Neural cell (in vitro differentiated cells): ENCODE results near the gene GRID1. TPM values are rescaled to one million over a fixed set of nuclear protein-coding genes. Genes with fewer than 3 reads are reported as not detected.

Source experiments
- H2AFZ ChIP-seq: fragments of 200-600, 300-800 bp; sonication (generic), shearing (Covaris generic); 2 replicates; pipeline ENCODE4 v1.6.0; 2014; ENCODE audit warnings: low read depth, mild to moderate bottlenecking, antibody characterized with exemption, low read length, moderate library complexity
- H3F3A ChIP-seq: fragments of 200-600 bp; shearing (Covaris generic); 2 replicates; pipeline ENCODE4 v1.6.1; 2016; ENCODE audit warnings: mild to moderate bottlenecking, moderate library complexity, mixed read lengths, antibody characterized with exemption, low read length; ENCODE audit not compliant: insufficient read depth, poor library complexity, severe bottlenecking
- H3K27ac ChIP-seq: fragments of 200-600, 300-800 bp; sonication (generic), shearing (Covaris generic); 2 replicates; pipeline ENCODE4 v1.5.1; 2014; ENCODE audit warnings: mild to moderate bottlenecking, low read length, moderate library complexity
- H3K27me3 ChIP-seq: fragments of 300-800, 200-600 bp; sonication (generic), shearing (Covaris generic); 2 replicates; pipeline ENCODE4 v1.6.0; 2014; ENCODE audit warnings: mild to moderate bottlenecking, low read depth, low read length, moderate library complexity; ENCODE audit not compliant: insufficient read depth
- H3K36me3 ChIP-seq: fragments of 300-800, 200-600 bp; sonication (generic), shearing (Covaris generic); 2 replicates; pipeline ENCODE4 v1.5.1; 2014; ENCODE audit warnings: mild to moderate bottlenecking, antibody characterized with exemption, low read length, moderate library complexity; ENCODE audit not compliant: insufficient read depth
- H3K4me2 ChIP-seq: fragments of 300-800, 200-600 bp; sonication (generic), shearing (Covaris generic); 2 replicates; pipeline ENCODE4 v1.6.0; 2014; ENCODE audit warnings: mild to moderate bottlenecking, low read length
- H3K4me3 ChIP-seq: fragments of 300-800, 200-600 bp; sonication (generic), shearing (Covaris generic); 2 replicates; pipeline ENCODE4 v1.5.1; 2014; ENCODE audit warnings: mild to moderate bottlenecking, low read length, moderate library complexity
- H3K79me2 ChIP-seq: fragments of 200-600 bp; shearing (Covaris generic); replicated peaks from 2 replicates; pipeline ENCODE4 v1.6.0; 2014; ENCODE audit warnings: mild to moderate bottlenecking, low read length, moderate library complexity; ENCODE audit not compliant: insufficient read depth
- H3K9ac ChIP-seq: fragments of 300-800, 200-600 bp; sonication (generic), shearing (Covaris generic); 2 replicates; pipeline ENCODE4 v1.6.1; 2016; ENCODE audit warnings: mild to moderate bottlenecking, low read length, mixed read lengths
- H3K9me2 ChIP-seq: fragments of 200-600 bp; shearing (Covaris generic); 2 replicates; pipeline ENCODE4 v1.6.1; 2016; ENCODE audit warnings: mild to moderate bottlenecking, low read length, mixed read lengths; ENCODE audit not compliant: insufficient read depth
- H3K9me3 ChIP-seq: fragments of 200-600, 300-800 bp; sonication (generic), shearing (Covaris generic); 2 replicates; pipeline ENCODE4 v1.6.1; 2016; ENCODE audit warnings: mild to moderate bottlenecking, mixed run types, low read length, moderate library complexity, mixed read lengths
- H4K20me1 ChIP-seq: fragments of 200-600 bp; shearing (Covaris generic); 2 replicates; pipeline ENCODE4 v1.6.1; 2016; ENCODE audit warnings: mild to moderate bottlenecking, mixed run types; ENCODE audit not compliant: insufficient read depth
- EP300 ChIP-seq: fragments of 450-650 bp; conservative IDR thresholded peaks from 2 replicates; pipeline ENCODE4 v1.6.1; 2014; ENCODE audit warnings: antibody characterized with exemption, mild to moderate bottlenecking, moderate library complexity; ENCODE audit not compliant: poor library complexity, severe bottlenecking
- EZH2 ChIP-seq: fragments of 200-600, 300-800 bp; shearing (Covaris generic), sonication (generic); IDR thresholded peaks from 2 replicates; pipeline ENCODE4 v1.6.1; 2014; ENCODE audit warnings: antibody characterized with exemption, low read length, borderline replicate concordance, mild to moderate bottlenecking; ENCODE audit not compliant: insufficient read depth, poor library complexity, severe bottlenecking
- MXI1 ChIP-seq: fragments of 450-650 bp; conservative IDR thresholded peaks from 2 replicates; pipeline ENCODE4 v1.6.1; 2014; ENCODE audit warnings: antibody characterized with exemption, mild to moderate bottlenecking; ENCODE audit not compliant: poor library complexity, severe bottlenecking
- POLR2AphosphoS5 ChIP-seq: IDR thresholded peaks from 2 replicates; pipeline ENCODE4 v1.6.1; 2012
- RAD21 ChIP-seq: fragments of 450-650 bp; conservative IDR thresholded peaks from 2 replicates; pipeline ENCODE4 v1.6.1; 2014; ENCODE audit warnings: antibody characterized with exemption, mild to moderate bottlenecking, moderate library complexity
- SMC3 ChIP-seq: fragments of 450-650 bp; conservative IDR thresholded peaks from 2 replicates; pipeline ENCODE4 v1.6.1; 2014; ENCODE audit warnings: antibody characterized with exemption, mild to moderate bottlenecking, moderate library complexity; ENCODE audit not compliant: poor library complexity
- TAF1 ChIP-seq: IDR thresholded peaks from 2 replicates; pipeline ENCODE4 v1.6.1; 2012; ENCODE audit warnings: low read depth
- polyA plus RNA-seq: library from polyadenylated mRNA; depleted of rRNA; stranded (reverse); fragments of >200 nt; gene quantifications from 2 replicates; pipeline ENCODE4 v1.2.3, GENCODE V29; 2014
- TF ChIP-seq, protein P1 (sequence below): IDR thresholded peaks from 2 replicates; pipeline ENCODE4 v1.6.1; 2012; ENCODE audit warnings: borderline replicate concordance
- TF ChIP-seq, protein P2 (sequence below): fragments of 450-650 bp; IDR thresholded peaks from 2 replicates; pipeline ENCODE4 v1.5.1; 2014; ENCODE audit warnings: antibody characterized with exemption, mild to moderate bottlenecking, moderate library complexity; ENCODE audit not compliant: poor library complexity, severe bottlenecking

Gene GRID1
- polyA plus RNA-seq, 1 donor from 2014 or later, result 7.3 TPM

DNA sequence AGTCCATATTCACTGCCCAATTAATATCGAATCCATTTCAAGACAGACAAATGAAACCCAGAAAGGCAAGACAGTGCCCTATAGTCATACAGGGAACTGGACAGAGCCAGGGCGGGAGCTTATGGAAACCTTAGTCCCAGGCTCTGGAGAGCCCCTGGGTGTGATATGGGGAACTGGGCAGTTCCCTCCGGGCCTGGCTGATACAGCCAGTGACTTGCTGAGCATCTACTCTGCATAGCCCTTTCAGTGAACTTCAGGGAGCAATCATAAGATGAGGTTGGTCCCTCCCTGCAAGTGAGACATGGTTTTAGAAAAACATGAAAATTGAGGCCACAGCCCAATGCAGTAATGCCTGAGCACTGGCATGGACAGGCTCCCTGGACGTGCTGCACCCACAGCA, 241.9 kb downstream of the GRID1 start:
- TF ChIP-seq POLR2AphosphoS5, result no peak
- TF ChIP-seq EP300, result no peak
- TF ChIP-seq, protein P1, sequence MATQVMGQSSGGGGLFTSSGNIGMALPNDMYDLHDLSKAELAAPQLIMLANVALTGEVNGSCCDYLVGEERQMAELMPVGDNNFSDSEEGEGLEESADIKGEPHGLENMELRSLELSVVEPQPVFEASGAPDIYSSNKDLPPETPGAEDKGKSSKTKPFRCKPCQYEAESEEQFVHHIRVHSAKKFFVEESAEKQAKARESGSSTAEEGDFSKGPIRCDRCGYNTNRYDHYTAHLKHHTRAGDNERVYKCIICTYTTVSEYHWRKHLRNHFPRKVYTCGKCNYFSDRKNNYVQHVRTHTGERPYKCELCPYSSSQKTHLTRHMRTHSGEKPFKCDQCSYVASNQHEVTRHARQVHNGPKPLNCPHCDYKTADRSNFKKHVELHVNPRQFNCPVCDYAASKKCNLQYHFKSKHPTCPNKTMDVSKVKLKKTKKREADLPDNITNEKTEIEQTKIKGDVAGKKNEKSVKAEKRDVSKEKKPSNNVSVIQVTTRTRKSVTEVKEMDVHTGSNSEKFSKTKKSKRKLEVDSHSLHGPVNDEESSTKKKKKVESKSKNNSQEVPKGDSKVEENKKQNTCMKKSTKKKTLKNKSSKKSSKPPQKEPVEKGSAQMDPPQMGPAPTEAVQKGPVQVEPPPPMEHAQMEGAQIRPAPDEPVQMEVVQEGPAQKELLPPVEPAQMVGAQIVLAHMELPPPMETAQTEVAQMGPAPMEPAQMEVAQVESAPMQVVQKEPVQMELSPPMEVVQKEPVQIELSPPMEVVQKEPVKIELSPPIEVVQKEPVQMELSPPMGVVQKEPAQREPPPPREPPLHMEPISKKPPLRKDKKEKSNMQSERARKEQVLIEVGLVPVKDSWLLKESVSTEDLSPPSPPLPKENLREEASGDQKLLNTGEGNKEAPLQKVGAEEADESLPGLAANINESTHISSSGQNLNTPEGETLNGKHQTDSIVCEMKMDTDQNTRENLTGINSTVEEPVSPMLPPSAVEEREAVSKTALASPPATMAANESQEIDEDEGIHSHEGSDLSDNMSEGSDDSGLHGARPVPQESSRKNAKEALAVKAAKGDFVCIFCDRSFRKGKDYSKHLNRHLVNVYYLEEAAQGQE, result no peak
- TF ChIP-seq EZH2, result no peak
- no peak for TF ChIP-seq MXI1
- TF ChIP-seq, protein P2, sequence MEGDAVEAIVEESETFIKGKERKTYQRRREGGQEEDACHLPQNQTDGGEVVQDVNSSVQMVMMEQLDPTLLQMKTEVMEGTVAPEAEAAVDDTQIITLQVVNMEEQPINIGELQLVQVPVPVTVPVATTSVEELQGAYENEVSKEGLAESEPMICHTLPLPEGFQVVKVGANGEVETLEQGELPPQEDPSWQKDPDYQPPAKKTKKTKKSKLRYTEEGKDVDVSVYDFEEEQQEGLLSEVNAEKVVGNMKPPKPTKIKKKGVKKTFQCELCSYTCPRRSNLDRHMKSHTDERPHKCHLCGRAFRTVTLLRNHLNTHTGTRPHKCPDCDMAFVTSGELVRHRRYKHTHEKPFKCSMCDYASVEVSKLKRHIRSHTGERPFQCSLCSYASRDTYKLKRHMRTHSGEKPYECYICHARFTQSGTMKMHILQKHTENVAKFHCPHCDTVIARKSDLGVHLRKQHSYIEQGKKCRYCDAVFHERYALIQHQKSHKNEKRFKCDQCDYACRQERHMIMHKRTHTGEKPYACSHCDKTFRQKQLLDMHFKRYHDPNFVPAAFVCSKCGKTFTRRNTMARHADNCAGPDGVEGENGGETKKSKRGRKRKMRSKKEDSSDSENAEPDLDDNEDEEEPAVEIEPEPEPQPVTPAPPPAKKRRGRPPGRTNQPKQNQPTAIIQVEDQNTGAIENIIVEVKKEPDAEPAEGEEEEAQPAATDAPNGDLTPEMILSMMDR, result no peak
- TF ChIP-seq TAF1, result no peak
- TF ChIP-seq RAD21, result no peak
- no peak for TF ChIP-seq SMC3
- no peaks in the 10 kb centered on the region for H4K20me1 ChIP-seq

DNA sequence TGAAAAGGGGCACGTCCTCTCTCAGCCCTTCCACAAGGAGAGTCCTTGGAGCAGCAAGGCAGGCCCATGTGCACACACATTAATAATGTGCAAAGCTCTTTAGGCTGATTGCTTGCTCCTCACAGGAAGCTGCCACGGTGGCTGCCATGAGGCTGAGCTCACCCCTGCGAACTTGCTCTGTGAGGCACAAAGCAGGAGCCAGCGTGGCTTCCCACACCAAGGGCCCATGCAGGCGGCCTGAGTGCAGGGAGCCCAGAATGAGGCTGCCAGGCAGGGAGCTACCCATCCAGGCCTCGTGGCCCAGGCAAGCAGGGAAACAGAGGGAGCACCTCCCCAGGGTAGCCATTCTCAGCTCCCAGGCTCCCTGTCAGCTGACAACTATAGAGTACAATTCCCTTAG, 242.9 kb downstream of the GRID1 start:
- H3K36me3 ChIP-seq, result no peaks in the 10 kb centered on the region
- no peaks in the 10 kb centered on the region for H3F3A ChIP-seq
- H4K20me1 ChIP-seq, result no peaks in the 10 kb centered on the region
- no peak overlapping the region for H3K4me2 ChIP-seq
- no peak overlapping the region for H3K9ac ChIP-seq
- no peak overlapping the region for H2AFZ ChIP-seq
- H3K9me2 ChIP-seq, result no peaks in the 10 kb centered on the region
- no peaks in the 10 kb centered on the region for H3K27me3 ChIP-seq
- no peak overlapping the region for H3K27ac ChIP-seq
- TF ChIP-seq RAD21 (no peak), TAF1 (no peak), EP300 (no peak), SMC3 (no peak), MXI1 (no peak), EZH2 (no peak), POLR2AphosphoS5 (no peak)
- TF ChIP-seq, protein P1, result no peak
- TF ChIP-seq, protein P2, result no peak
- H3K4me3 ChIP-seq, result no peak overlapping the region
- H3K79me2 ChIP-seq, result no peaks in the 10 kb centered on the region
- no peaks in the 10 kb centered on the region for H3K9me3 ChIP-seq

More for the DNA sequence above, 241.9 kb downstream of the GRID1 start:
- no peak overlapping the region for H2AFZ ChIP-seq
- H3K79me2 ChIP-seq, result no peaks in the 10 kb centered on the region
- no peaks in the 10 kb centered on the region for H3K9me2 ChIP-seq
- no peak overlapping the region for H3K27ac ChIP-seq
- H3K4me2 ChIP-seq, result no peak overlapping the region
- no peaks in the 10 kb centered on the region for H3F3A ChIP-seq
- H3K4me3 ChIP-seq, result no peak overlapping the region
- peaks cover 1% of the 10 kb centered on the region for H3K9me3 ChIP-seq
- H3K36me3 ChIP-seq, result no peaks in the 10 kb centered on the region
- H3K27me3 ChIP-seq, result no peaks in the 10 kb centered on the region
- H3K9ac ChIP-seq, result no peak overlapping the region
